Ectodermal cell (in vitro differentiated cells): ENCODE measurements around the gene MAFF.

Experiments used
- H3K27ac ChIP-seq: 2 replicates; pipeline ENCODE4 v1.7.0; 2013; ENCODE audit warnings: mild to moderate bottlenecking, low read depth, low read length; ENCODE audit not compliant: insufficient read depth, poor library complexity, severe bottlenecking
- H3K27me3 ChIP-seq: 2 replicates; pipeline ENCODE4 v1.7.0; 2013; ENCODE audit warnings: mild to moderate bottlenecking, low read length; ENCODE audit not compliant: insufficient read depth, control insufficient read depth, poor library complexity, severe bottlenecking
- H3K36me3 ChIP-seq: one replicate; pipeline ENCODE4 v1.7.0; 2013; ENCODE audit warnings: low read length; ENCODE audit not compliant: control insufficient read depth, insufficient read depth
- H3K4me1 ChIP-seq: one replicate; pipeline ENCODE4 v1.7.0; 2013; ENCODE audit warnings: low read length; ENCODE audit not compliant: control insufficient read depth, insufficient read depth
- H3K4me3 ChIP-seq: 2 replicates; pipeline ENCODE4 v1.7.0; 2013; ENCODE audit warnings: low read depth, low read length, control low read depth; ENCODE audit not compliant: insufficient read depth
- H3K9me3 ChIP-seq: 2 replicates; pipeline ENCODE4 v1.7.0; 2013; ENCODE audit warnings: mild to moderate bottlenecking, low read length, moderate library complexity; ENCODE audit not compliant: control insufficient read depth
- WGBS, 2 experiments: methylation state at CpG; one replicate each; pipeline ENCODE4 v1.1.7; 2013; ENCODE audit warnings: missing lambda C conversion rate in 2 of 2; 5-methylcytosine and 5-hydroxymethylcytosine counted together

MAFF gene

GRCh38 chr22:38169116-38169515, 32.7 kb upstream of the MAFF start:
- H3K27me3 ChIP-seq = no peaks in the 10 kb centered on the region
- no peak overlapping the region for H3K4me3 ChIP-seq
- H3K9me3 ChIP-seq = no peaks in the 10 kb centered on the region
- no peaks in the 10 kb centered on the region for H3K4me1 ChIP-seq
- WGBS, 2 experiments = 95 to 97% methylated on average over 17 of the region's 17 CpGs
- H3K27ac ChIP-seq = no peak overlapping the region
- H3K36me3 ChIP-seq = no peaks in the 10 kb centered on the region

GRCh38 chr22:38170469-38170868, 31.3 kb upstream of the MAFF start:
- Histone ChIP-seq H3K4me3 (no peak overlapping the region), H3K9me3 (no peaks in the 10 kb centered on the region), H3K4me1 (no peaks in the 10 kb centered on the region), H3K36me3 (no peaks in the 10 kb centered on the region), H3K27ac (no peak overlapping the region), H3K27me3 (no peaks in the 10 kb centered on the region)
- WGBS, 2 experiments = 95 to 99% methylated on average over 5 of the region's 5 CpGs

GRCh38 chr22:38171927-38172831, 29.6 kb upstream of the MAFF start:
- Histone ChIP-seq H3K4me3 (no peak overlapping the region), H3K9me3 (no peaks in the 10 kb centered on the region), H3K4me1 (no peaks in the 10 kb centered on the region), H3K36me3 (no peaks in the 10 kb centered on the region), H3K27me3 (no peaks in the 10 kb centered on the region), H3K27ac (no peak overlapping the region)
- WGBS, 2 experiments = 93 to 94% methylated on average over 15 to 16 of the region's 16 CpGs

GRCh38 chr22:38172832-38173640, 28.8 kb upstream of the MAFF start:
- WGBS, 2 experiments = 88 to 89% methylated on average over 16 of the region's 16 CpGs
- no peak overlapping the region for H3K4me3 ChIP-seq
- H3K4me1 ChIP-seq = peaks cover 6% of the 10 kb centered on the region
- no peaks in the 10 kb centered on the region for H3K36me3 ChIP-seq
- no peaks in the 10 kb centered on the region for H3K27me3 ChIP-seq
- no peaks in the 10 kb centered on the region for H3K9me3 ChIP-seq
- no peak overlapping the region for H3K27ac ChIP-seq

- H3K27me3 ChIP-seq = no peaks in the 10 kb centered on the region
- 74 to 95% methylated on average over 4 of the region's 4 CpGs for whole genome bisulfite sequencing, 2 experiments
- H3K9me3 ChIP-seq = no peaks in the 10 kb centered on the region
- H3K4me1 ChIP-seq = peaks cover 8% of the 10 kb centered on the region
- no peaks in the 10 kb centered on the region for H3K36me3 ChIP-seq
- H3K4me3 ChIP-seq = no peak overlapping the region
- no peak overlapping the region for H3K27ac ChIP-seq
Observed at GRCh38 chr22:38173641-38173906, 28.2 kb upstream of the MAFF start.

GRCh38 chr22:38174626-38175025, 27.2 kb upstream of the MAFF start:
- WGBS, 2 experiments = 83 to 84% methylated on average over 14 of the region's 14 CpGs
- no peaks in the 10 kb centered on the region for H3K27me3 ChIP-seq
- no peak overlapping the region for H3K27ac ChIP-seq
- no peaks in the 10 kb centered on the region for H3K36me3 ChIP-seq
- peaks cover 8% of the 10 kb centered on the region for H3K4me1 ChIP-seq
- no peaks in the 10 kb centered on the region for H3K9me3 ChIP-seq
- no peak overlapping the region for H3K4me3 ChIP-seq

GRCh38 chr22:38175206-38176118, 26.3 kb upstream of the MAFF start:
- peaks cover 8% of the 10 kb centered on the region for H3K4me1 ChIP-seq
- no peaks in the 10 kb centered on the region for H3K27me3 ChIP-seq
- no peak overlapping the region for H3K27ac ChIP-seq
- H3K9me3 ChIP-seq = no peaks in the 10 kb centered on the region
- no peaks in the 10 kb centered on the region for H3K36me3 ChIP-seq
- no peak overlapping the region for H3K4me3 ChIP-seq
- 94 to 95% methylated on average over 17 of the region's 17 CpGs for WGBS, 2 experiments

- WGBS, 2 experiments = 91 to 92% methylated on average over 14 of the region's 14 CpGs
- no peak overlapping the region for H3K27ac ChIP-seq
- peaks cover 8% of the 10 kb centered on the region for H3K4me1 ChIP-seq
Observed at GRCh38 chr22:38176170-38176741, 25.5 kb upstream of the MAFF start.

GRCh38 chr22:38177044-38177443, 24.8 kb upstream of the MAFF start:
- Histone ChIP-seq H3K27ac (no peak overlapping the region), H3K27me3 (no peaks in the 10 kb centered on the region), H3K9me3 (no peaks in the 10 kb centered on the region), H3K4me1 (peaks cover 8% of the 10 kb centered on the region), H3K36me3 (no peaks in the 10 kb centered on the region), H3K4me3 (no peak overlapping the region)
- 92 to 97% methylated on average over 4 of the region's 4 CpGs for WGBS, 2 experiments

More at GRCh38 chr22:38176170-38176741, 25.5 kb upstream of the MAFF start:
- Histone ChIP-seq H3K4me3 (no peak overlapping the region), H3K36me3 (no peaks in the 10 kb centered on the region), H3K9me3 (no peaks in the 10 kb centered on the region), H3K27me3 (no peaks in the 10 kb centered on the region)
